RKO (cell line): ENCODE measurements around the gene OR4Q3.
"Not testable (repeated sequence)": the region's sequence is repeated elsewhere in the genome, so short reads cannot be mapped to it uniquely, and the experiment has no call there.

Experiments used
- DNase-seq: peaks from one replicate; pipeline ENCODE4 v3.0.0-alpha.2; 2016; ENCODE audit warnings: low spot score

The OR4Q3 gene

DNA sequence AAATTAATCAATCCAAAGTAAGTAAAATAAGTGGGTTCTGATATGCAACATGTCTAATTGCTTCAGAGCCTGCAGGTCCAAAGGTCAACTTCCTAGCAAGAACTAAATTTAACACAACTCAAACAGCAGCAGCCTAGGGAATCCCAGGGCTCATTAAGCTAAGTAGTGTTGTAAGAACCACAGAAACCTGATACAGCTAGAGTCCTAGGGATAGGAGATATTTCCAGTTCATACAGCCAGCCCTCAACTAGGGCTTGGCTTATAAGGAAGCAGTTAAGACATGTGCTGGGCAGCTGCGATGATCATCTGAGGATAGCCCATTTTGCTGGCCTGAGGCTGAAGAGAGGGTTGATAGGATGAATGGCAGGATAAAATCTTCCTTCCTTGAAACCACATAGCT, at the start of gene OR4Q3:
Gene OR4Q3, plus strand, starts transcription at position 316 of the 400 bp plus-strand sequence.
- DNase-seq, result no peak

DNA sequence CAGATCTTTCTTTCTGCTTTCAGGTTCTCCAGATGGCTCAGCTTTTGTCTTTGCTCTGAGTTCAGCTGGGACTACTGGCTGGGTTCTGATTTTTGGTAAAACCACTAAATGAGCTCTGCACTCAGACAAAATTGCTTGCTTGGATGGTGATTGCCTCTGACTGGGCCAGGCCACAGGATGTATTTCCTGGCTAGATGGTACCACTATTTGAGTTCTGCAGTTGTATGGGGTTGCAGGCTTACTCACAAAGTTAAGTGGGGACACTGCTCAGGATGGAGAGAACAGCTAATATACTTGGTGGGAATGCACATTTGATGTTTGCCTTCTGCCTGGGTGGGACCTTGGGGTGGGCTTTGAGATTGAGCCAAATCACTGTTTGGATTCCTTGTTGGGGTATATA, 14.0 kb upstream of the OR4Q3 start:
- no peak for DNase-seq

DNA sequence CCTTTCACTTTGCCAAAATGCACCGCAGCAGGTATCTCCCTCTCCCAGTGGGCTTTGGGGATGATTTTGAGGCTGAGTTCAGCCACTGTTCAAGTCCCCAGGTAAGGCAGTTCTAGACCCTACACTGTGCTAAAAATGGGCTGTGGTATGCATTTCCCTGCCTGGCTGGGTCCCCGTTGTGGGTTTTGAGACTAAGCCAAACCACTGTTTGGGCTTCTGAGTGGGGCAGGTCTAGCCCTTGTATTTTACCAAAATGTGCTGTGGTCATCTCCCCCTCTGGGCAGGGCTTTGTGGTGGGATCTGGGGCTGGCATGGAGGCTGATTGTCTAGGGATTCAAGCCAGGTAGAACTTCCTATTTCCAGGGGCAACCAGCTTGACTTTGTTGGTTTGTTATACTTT, 13.6 kb upstream of the OR4Q3 start:
- no peak for DNase-seq

DNA sequence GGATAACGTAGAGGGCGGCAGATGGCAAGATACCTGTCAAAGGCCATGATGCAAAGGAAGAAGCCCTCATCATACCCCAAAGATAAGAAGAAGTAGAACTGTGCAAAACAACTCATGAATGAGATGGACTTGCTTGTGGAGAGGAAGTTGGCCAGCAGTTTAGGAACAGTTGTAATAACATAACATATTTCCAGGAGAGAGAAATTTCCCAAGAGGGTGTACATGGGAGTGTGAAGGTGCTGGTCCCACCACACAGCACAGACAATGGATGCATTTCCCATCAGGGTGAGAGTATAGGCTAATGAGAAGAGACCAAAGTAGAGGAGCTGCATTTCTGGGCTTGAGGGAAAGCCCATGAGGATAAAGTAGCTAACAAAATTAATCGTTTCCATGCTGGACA, 9.5 kb upstream of the OR4Q3 start:
- DNase-seq, result not testable (repeated sequence)

DNA sequence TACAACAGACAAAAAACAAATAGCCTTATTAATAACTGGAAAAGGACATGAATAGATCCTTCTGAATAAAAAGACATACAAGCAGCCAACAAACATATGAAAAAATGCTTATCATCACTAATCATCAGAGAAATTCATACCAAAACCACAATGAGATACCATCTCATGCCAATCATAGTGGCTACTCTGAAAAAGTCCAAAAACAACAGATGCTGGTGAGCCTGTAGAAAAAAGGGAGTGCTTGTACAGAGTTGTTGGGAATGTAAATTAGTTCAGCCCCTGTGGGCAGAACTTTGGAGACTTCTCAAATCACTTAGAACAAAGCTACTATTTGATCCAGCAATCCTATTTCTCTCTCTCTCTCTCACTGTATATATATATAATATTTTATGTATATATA, 8.9 kb downstream of the OR4Q3 start:
- not testable (repeated sequence) for DNase-seq

DNA sequence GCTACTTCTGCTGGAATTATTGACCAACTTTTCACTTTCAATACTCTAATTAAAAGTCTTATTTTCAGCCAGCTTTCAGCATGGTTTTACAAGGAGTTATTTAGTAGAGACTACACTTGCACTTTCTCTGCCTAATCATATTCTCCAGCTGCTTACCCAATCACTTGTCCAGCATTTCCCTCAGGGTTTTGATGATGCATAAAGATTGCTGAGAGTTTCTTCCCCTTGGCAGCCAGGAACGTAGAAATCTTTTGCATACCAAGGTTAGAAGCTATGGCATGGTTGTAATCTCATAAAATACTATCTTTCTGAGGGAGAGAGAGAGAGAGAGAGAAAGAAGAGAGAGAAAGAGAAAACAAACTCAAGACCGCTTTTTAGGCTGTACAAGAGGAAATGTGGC, 10.8 kb downstream of the OR4Q3 start:
- DNase-seq, result no peak

DNA sequence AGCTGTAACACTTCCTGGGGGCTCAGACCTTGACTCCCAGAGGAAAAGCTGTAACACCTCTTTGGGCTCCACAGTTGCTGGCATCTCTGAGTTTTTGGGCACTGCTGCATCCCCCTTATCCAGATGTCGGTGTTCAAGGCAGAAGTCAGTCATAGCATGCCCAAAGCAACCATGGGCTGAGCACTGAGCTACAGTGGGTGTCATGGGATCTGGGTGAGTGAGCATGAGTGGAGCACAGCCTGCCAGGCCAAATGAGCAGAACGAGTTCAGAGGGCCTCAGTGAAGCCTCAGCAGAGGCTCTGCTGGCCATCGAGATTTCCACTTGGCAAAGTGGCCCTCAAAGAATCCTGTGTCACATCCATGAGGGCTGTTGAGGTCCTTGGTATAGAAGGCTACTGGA, 28.1 kb downstream of the OR4Q3 start:
- DNase-seq, result not testable (repeated sequence)

DNA sequence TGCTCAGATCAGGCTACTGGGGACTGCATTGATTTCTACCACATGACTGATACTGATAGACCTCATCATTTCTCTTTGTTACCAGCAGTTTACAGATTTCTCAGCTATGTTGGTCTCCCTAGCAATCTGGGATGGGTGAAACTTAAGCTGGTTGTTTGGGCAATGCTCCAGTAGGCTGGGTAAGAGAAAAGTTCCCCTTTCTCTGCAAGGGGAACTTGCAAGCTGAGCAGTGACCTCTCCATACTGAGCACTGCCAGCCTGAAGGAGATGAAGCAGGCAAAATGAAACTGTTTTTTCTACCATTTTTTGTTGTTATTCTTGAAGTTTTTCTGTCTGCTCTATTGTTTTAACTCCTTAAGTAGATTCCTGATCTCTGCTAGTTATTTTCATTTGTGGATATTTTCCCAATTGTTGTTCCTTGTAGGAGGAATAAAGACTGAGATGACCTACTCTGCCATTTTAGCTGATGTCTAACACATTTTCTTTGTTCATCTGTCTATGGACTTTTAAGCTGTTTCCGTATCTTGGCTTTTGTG, 28.6 kb downstream of the OR4Q3 start:
- DNase-seq, result no peak

DNA sequence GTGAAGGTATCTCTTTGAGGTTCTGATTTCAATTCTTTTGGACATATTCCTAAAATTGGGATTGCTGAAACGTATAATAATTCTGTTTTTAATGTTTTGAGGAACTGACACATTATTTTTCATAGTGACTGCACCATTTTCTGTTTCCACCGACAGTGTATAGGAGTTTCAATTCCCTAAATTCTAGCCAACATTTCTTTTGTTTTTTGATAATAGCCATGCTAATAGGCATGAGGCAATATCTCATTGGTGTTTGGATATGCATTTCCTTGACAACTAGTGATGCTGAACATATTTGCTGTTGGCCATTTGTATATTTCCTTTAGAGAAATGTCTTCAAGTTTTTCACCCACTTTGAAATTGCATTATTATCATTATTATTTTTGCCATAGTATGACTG, 29.1 kb downstream of the OR4Q3 start:
- DNase-seq, result not testable (repeated sequence)

DNA sequence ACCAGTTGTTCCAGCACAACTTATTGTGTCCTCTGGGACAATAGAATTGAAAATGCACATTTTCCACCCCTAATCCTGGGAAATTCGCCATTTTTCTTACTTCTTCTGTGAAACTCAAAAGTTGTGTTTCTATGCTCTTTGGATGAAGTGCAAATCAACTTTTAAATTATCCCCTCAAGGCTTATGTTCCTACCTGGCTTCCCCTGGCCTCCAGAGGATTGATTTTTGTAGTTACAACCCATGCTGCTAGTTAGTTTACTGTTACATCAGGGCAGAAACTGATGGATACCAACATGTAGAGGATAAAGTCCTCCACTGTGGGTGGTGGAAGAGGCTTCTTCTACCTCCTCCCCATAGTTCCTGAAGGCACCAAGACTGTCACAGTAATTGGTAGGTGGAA, 29.8 kb downstream of the OR4Q3 start, which contains the start of gene OR4M1:
Gene OR4M1, plus strand, starts transcription at position 301 of the 400 bp plus-strand sequence. CDS start 6,819 bp downstream, outside the sequence.
- DNase-seq, result not testable (repeated sequence)

DNA sequence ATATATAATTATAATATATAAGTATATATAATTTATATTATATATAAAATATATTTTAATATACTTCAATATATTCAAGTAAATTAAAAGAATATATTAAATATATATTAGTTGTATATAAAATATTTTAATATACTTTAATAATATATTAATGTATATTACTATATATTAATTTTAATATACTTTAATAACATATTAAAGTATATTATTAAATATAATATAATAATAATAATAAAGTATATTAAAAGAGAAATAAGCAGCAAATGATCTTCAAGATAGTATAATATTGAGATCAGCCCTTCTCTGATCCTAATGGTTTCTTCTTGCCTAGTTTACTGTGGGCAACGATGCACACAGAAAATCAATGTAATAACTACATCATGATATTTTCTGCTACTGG, 32.2 kb downstream of the OR4Q3 start:
- DNase-seq, result no peak

DNA sequence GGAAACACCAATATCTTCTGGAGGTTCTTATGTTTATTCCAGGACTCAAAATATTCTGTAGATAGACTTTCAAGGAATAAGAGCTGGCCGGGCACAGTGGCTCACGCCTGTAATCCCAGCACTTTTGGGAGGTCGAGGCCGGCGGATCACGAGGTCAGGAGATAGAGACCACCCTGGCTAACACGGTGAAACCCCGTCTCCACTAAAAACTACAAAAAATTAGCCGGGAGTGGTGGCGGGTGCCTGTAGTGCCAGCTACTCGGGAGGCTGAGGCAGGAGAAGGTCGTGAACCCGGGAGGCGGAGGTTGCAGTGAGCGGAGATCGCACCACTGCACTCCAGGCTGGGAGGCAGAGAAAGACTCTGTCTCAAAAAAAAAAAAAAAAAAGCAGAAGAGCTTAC, 42.5 kb downstream of the OR4Q3 start:
- DNase-seq, result not testable (repeated sequence)

DNA sequence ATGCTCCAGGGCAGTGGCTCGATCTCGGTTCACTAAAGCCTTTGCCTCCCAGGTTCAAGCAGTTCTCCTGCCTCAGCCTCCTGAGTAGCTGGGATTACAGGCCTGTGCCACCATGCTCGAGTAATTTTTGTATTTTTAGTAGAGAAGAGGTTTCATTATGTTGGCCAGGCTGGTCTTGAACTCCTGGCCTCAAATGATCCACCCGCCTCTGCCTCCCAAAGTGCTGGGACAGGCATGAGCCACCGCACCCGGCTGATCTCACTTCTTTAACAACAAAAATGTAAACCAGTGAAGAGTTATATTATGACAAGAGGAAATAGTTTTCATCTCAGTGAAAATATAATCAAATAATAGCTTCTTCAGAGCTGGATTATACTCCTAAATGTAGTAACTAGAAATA, 43.9 kb downstream of the OR4Q3 start:
- not testable (repeated sequence) for DNase-seq

DNA sequence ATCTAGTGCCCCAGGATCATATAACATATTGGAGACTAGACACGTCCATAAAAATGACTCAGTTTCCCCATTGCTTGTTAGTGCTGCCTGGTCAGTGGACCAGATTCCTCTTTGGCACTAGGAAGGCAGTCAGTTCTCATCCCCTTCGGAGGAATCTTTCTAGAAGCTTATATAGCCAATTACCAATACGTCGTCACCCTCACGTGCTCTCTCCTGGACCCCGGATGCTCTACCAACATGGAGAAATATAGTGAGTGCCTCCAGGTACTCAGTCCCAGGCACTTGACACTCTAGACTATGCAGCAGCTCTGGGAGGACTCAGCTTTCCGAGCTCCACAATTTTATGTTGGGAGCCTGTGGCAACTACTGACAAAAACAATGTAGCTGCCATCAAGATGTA, 44.8 kb downstream of the OR4Q3 start:
- DNase-seq, result not testable (repeated sequence)

DNA sequence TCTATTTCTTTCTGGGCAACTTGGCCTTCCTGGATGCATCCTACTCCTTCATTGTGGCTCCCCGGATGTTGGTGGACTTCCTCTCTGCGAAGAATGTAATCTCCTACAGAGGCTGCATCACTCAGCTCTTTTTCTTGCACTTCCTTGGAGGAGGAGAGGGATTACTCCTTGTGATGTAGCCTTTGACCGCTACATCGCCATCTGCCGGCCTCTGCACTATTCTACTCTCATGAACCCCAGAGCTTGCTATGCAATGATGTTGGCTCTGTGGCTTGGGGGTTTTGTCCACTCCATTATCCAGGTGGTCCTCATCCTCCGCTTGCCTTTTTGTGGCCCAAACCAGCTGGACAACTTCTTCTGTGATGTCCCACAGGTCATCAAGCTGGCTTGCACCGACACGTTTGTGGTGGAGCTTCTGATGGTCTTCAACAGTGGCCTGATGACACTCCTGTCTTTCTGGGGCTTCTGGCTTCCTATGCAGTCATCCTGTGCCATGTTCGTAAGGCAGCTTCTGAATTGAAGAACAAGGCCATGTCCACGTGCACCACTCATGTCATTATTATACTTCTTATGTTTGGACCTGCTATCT, 53.2 kb downstream of the OR4Q3 start:
- not testable (repeated sequence) for DNase-seq
